LNCAP (cell line): ENCODE data around the gene CHCHD6.

Experiments used
- CTCF ChIP-seq: fragments of 450-650 bp; IDR thresholded peaks from 2 replicates; pipeline ENCODE4 v1.5.1; 2017; ENCODE audit warnings: mild to moderate bottlenecking

The CHCHD6 gene

GRCh38 chr3:126986001-126986400, 282.0 kb downstream of the CHCHD6 start:
- no peak for TF ChIP-seq CTCF

- TF ChIP-seq CTCF: no peak
Measured at GRCh38 chr3:126987129-126987528, 283.1 kb downstream of the CHCHD6 start.

GRCh38 chr3:126987596-126987995, 283.6 kb downstream of the CHCHD6 start:
- TF ChIP-seq CTCF: no peak

GRCh38 chr3:126988451-126989021, 284.5 kb downstream of the CHCHD6 start:
- TF ChIP-seq CTCF: no peak

- no peak for TF ChIP-seq CTCF
Measured at GRCh38 chr3:126989316-126990023, 285.4 kb downstream of the CHCHD6 start.

- no peak for TF ChIP-seq CTCF
Measured at GRCh38 chr3:126990024-126990700, 286.1 kb downstream of the CHCHD6 start.

GRCh38 chr3:126990890-126991289, 286.9 kb downstream of the CHCHD6 start:
- no peak for TF ChIP-seq CTCF
